Measurements from ENCODE around the gene MTCL3.

Gene MTCL3

DNA sequence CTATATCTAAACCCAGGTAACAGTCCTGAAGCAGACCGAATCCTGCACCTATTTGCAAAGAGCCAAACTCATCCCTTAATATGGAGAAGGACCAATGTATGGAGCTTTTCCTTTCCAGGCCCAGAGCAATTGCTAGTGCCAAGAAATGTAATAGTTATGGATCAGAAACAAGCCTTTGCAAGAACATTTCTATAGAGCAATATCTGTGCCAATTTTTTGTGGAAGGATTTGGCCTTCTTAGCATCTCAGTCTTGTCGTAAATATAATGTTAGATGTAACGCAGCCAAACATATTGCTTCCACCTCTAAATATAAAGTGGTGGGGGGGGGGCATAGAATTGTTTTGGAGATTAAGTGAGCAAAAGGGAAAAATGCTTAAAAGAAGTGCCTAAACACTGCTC lies 62.7 kb downstream of the MTCL3 start:
- Histone ChIP-seq H3K4me1 (ENCODE audit: insufficient read depth, low read length) (peaks cover 28% of the 10 kb centered on the region), H3K9me3 (ENCODE audit: insufficient read depth, low read depth, low read length) (no peaks in the 10 kb centered on the region)
- 100% methylated on average over 1 of the region's 3 CpGs for WGBS

DNA sequence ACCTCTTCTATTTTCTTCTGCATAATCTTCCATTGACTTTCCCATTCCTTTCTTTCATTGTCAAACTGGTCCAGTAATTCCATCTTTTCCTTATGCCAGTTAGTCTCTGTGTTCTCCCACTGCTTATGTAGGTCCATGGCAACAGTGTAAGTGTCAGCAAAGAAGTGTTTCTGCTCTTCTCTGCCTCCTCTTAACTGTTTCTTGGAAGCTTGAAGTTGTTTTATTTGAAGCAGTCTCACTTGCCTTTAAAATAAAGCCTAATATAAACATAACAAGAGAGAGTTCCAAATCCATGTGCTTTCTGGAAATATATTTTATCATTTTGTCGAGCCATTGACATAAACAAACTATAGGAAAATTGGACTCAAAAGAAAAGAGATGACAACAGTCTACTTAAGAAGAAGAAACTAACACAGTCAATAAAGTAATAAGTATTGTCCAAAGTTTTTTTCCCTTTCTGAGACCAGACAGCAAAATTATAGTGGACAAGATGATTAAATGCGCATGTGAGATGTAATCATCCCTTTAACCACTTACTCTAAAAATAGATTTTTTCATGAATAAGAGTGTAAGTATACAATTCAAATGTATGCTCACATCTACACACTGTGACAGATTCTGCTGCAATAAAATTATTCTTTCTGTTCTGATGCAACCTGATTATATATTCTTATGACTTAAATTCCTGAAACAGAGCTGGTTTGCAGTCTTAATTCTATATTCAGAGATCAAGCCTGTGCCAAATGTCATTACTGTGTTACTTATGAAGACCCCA lies 65.1 kb downstream of the MTCL3 start:
- H3K27me3 ChIP-seq (ENCODE audit: insufficient read depth, low read length): no peaks in the 10 kb centered on the region
- no CpG with 5 or more reads among the region's 2 CpGs for WGBS
- H3K4me1 ChIP-seq (ENCODE audit: insufficient read depth, low read length): peaks cover 26% of the 10 kb centered on the region
- no peak overlapping the region for H3K27ac ChIP-seq (ENCODE audit: low read depth, low read length)
- no peaks in the 10 kb centered on the region for H3K9me3 ChIP-seq (ENCODE audit: insufficient read depth, low read depth, low read length)
- H3K36me3 ChIP-seq (ENCODE audit: insufficient read depth, low read length): peaks cover 5% of the 10 kb centered on the region; the same call in 1 of the 2 replicates
- no peak overlapping the region for H3K9ac ChIP-seq (ENCODE audit: low read depth, low read length)
- no peak overlapping the region for H3K4me3 ChIP-seq (ENCODE audit: low read length)

More for the DNA sequence above, 62.7 kb downstream of the MTCL3 start:
- H3K4me3 ChIP-seq (ENCODE audit: low read length): no peak overlapping the region
- H3K27me3 ChIP-seq (ENCODE audit: insufficient read depth, low read length): no peaks in the 10 kb centered on the region
- H3K36me3 ChIP-seq (ENCODE audit: insufficient read depth, low read length): no peaks in the 10 kb centered on the region
- no peak overlapping the region for H3K9ac ChIP-seq (ENCODE audit: low read depth, low read length)
- H3K27ac ChIP-seq (ENCODE audit: low read depth, low read length): no peak overlapping the region

DNA sequence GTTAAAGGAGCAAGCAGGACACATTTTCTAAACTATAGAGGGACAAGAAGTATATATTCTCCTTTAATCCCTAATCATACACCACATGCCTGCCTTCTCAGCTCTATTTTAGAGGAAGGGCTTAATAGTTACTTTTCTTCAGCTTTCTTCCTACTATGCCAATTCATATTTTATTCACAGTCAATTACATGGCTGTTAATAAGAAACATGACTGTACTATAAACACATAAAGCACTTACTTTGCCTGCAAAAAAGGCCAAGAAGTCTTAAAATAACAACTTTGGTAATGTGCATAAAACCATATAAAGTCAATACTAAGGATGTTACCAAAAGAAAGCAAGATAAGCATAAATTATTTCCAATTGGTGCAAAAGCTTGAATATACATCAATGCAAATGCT lies 66.3 kb downstream of the MTCL3 start:
- no peak overlapping the region for H3K27ac ChIP-seq (ENCODE audit: low read depth, low read length)
- no peaks in the 10 kb centered on the region for H3K27me3 ChIP-seq (ENCODE audit: insufficient read depth, low read length)
- H3K4me3 ChIP-seq (ENCODE audit: low read length): no peak overlapping the region
- H3K4me1 ChIP-seq (ENCODE audit: insufficient read depth, low read length): peaks cover 14% of the 10 kb centered on the region; the same call in 1 of the 2 replicates
- H3K36me3 ChIP-seq (ENCODE audit: insufficient read depth, low read length): peaks cover 9% of the 10 kb centered on the region; the same call in 1 of the 2 replicates
- no peaks in the 10 kb centered on the region for H3K9me3 ChIP-seq (ENCODE audit: insufficient read depth, low read depth, low read length)
- H3K9ac ChIP-seq (ENCODE audit: low read depth, low read length): no peak overlapping the region

DNA sequence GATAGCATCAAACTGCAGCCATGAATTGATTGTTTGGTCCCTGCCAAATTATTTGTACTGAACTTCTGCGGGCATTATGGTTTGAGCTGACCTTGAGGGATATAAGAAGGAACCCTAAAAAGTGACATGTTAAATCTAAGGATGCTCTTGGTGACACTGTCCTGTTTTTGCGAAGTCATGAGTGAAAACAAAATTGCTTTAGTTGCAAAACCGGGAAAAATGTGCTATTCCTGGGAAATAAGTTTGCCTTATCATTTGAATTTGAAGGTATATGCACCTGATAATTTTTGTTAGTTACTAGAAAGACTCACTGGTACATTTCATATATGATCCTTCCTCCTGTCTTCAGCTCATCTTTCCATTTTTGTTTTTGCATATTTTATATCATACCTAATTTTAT lies 67.7 kb downstream of the MTCL3 start:
- Histone ChIP-seq H3K4me1 (ENCODE audit: insufficient read depth, low read length) (0 out of 2 replicates have a peak, but pooled peaks cover 3% of the 10 kb centered on the region), H3K9ac (ENCODE audit: low read depth, low read length) (no peak overlapping the region), H3K4me3 (ENCODE audit: low read length) (no peak overlapping the region), H3K27ac (ENCODE audit: low read depth, low read length) (no peak overlapping the region), H3K27me3 (ENCODE audit: insufficient read depth, low read length) (no peaks in the 10 kb centered on the region), H3K9me3 (ENCODE audit: insufficient read depth, low read depth, low read length) (no peaks in the 10 kb centered on the region), H3K36me3 (ENCODE audit: insufficient read depth, low read length) (peaks cover 20% of the 10 kb centered on the region; the same call in 1 of the 2 replicates)
- WGBS: 93% methylated on average over 3 of the region's 3 CpGs

DNA sequence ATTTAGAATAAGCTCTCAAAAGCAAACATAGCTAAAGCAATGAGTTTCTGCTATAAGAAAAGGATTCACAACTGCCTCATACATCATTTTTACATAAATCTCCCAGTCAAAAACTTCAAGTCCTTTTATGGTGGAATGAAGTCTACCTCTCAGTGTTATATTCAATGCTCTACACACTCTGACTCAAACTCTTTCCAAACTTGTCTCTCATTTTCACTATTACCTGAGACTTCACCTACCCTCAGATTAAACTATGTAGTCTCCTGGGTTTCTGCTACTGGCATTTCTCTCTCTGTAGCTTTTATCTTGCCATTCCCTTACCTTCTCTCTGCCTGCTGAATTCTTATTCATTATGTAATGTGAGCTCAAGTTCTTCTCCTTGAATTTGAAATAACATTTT lies 71.4 kb downstream of the MTCL3 start:
- Histone ChIP-seq H3K27me3 (ENCODE audit: insufficient read depth, low read length) (no peaks in the 10 kb centered on the region), H3K27ac (ENCODE audit: low read depth, low read length) (no peak overlapping the region), H3K9me3 (ENCODE audit: insufficient read depth, low read depth, low read length) (no peaks in the 10 kb centered on the region), H3K9ac (ENCODE audit: low read depth, low read length) (no peak overlapping the region), H3K4me3 (ENCODE audit: low read length) (no peak overlapping the region), H3K36me3 (ENCODE audit: insufficient read depth, low read length) (peaks cover 27% of the 10 kb centered on the region; the same call in 1 of the 2 replicates), H3K4me1 (ENCODE audit: insufficient read depth, low read length) (0 out of 2 replicates have a peak, but pooled peaks cover 3% of the 10 kb centered on the region)

DNA sequence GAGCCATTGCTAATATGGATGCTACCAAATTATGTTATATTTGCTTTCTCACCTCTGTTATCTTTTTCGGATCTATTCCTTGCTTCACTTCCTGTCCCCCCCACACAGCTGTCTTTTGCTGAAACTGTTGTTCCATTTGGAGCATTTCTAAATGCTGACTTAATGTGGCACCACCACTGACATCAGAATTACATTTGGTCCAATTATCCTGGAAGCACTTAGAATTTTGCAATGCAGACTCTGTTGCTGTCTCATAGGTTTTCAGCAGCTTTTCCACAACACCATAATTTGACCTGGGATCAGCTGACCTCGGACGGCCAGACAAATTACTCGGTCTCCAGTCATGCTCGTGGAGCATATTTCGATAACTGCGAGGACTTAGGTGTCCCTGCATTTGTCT lies 72.8 kb downstream of the MTCL3 start:
- no peak overlapping the region for H3K27ac ChIP-seq (ENCODE audit: low read depth, low read length)
- no peaks in the 10 kb centered on the region for H3K9me3 ChIP-seq (ENCODE audit: insufficient read depth, low read depth, low read length)
- peaks cover 27% of the 10 kb centered on the region; the same call in 1 of the 2 replicates for H3K36me3 ChIP-seq (ENCODE audit: insufficient read depth, low read length)
- H3K9ac ChIP-seq (ENCODE audit: low read depth, low read length): no peak overlapping the region
- H3K4me3 ChIP-seq (ENCODE audit: low read length): no peak overlapping the region
- WGBS: 96% methylated on average over 7 of the region's 7 CpGs
- 0 out of 2 replicates have a peak, but pooled peaks cover 3% of the 10 kb centered on the region for H3K4me1 ChIP-seq (ENCODE audit: insufficient read depth, low read length)
- H3K27me3 ChIP-seq (ENCODE audit: insufficient read depth, low read length): no peaks in the 10 kb centered on the region

DNA sequence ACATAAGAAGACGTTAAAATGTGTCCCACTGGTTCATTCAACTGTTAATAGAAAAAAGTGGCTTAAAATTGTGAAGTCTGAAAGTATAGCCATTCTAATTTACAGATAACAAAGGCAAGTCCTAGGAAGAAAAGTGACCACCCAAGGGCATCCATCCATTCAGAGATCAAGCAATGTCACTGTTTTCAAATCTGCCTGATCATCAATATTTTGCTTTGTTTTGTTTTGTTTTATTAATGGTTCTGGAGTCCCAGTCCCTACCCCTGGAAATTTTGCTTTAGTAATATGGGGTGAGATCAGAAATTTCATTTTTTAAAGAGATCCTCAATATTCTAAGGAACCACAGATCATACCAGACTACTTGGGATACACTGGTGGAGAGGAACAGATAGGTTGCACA lies 77.3 kb downstream of the MTCL3 start:
- Histone ChIP-seq H3K27me3 (ENCODE audit: insufficient read depth, low read length) (no peaks in the 10 kb centered on the region), H3K4me3 (ENCODE audit: low read length) (no peak overlapping the region)
- WGBS: no CpG with 5 or more reads among the region's 1 CpG

DNA sequence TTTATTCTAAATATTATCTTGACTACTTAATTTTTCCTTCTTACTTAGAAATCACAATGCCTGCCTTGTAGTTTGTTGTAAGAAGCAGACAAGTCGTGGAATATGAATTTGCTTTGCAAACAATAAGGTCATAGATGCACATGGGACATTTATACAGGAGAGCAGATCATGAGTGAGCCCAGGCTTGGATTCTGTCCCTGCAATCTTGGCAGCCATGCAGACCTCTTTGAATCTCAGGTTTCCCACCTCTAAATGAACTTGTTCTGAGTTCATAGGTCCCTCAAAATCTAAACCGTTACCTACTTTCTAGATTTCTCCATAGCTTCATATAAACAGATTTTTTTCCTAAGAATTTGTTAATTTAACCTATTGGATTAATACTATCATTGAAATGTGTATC lies 79.4 kb downstream of the MTCL3 start:
- 25% methylated on average over 2 of the region's 2 CpGs for WGBS
- Histone ChIP-seq H3K9ac (ENCODE audit: low read depth, low read length) (no peak overlapping the region), H3K4me3 (ENCODE audit: low read length) (no peak overlapping the region), H3K36me3 (ENCODE audit: insufficient read depth, low read length) (peaks cover 3% of the 10 kb centered on the region; the same call in 1 of the 2 replicates), H3K4me1 (ENCODE audit: insufficient read depth, low read length) (no peaks in the 10 kb centered on the region), H3K9me3 (ENCODE audit: insufficient read depth, low read depth, low read length) (no peaks in the 10 kb centered on the region), H3K27ac (ENCODE audit: low read depth, low read length) (no peak overlapping the region), H3K27me3 (ENCODE audit: insufficient read depth, low read length) (no peaks in the 10 kb centered on the region)

More for the DNA sequence above, 77.3 kb downstream of the MTCL3 start:
- Histone ChIP-seq H3K36me3 (ENCODE audit: insufficient read depth, low read length) (peaks cover 11% of the 10 kb centered on the region; the same call in 1 of the 2 replicates), H3K4me1 (ENCODE audit: insufficient read depth, low read length) (no peaks in the 10 kb centered on the region), H3K27ac (ENCODE audit: low read depth, low read length) (no peak overlapping the region), H3K9ac (ENCODE audit: low read depth, low read length) (no peak overlapping the region), H3K9me3 (ENCODE audit: insufficient read depth, low read depth, low read length) (no peaks in the 10 kb centered on the region)

DNA sequence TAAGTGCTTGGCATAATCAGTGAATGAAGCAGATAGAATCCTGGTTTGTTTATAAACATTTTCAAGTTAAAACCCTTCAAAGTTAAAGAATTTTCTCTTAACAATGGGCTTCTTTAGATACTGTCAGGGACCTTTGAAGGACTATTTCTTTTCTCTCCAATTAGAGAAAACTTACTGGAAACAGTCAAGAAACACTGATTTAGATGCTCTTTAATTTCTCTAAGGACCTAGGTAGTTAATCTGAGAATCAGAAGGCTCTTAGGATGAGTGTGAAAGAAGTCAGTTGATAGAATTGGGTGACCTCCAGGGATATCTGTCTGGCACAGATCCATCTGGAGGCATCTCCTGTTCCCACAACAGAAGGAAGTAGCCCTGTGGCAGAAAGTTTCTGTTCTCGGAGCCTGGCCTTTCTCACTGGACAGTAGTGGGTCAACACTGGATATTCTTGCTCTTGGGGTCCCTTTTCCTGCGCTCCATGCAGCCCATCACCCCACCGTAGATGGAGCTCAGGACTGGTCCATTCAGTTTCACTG lies 82.5 kb downstream of the MTCL3 start:
- no peak overlapping the region for H3K9ac ChIP-seq (ENCODE audit: low read depth, low read length)
- no peak overlapping the region for H3K4me3 ChIP-seq (ENCODE audit: low read length)
- H3K27me3 ChIP-seq (ENCODE audit: insufficient read depth, low read length): no peaks in the 10 kb centered on the region
- WGBS: 94% methylated on average over 3 of the region's 3 CpGs
- H3K36me3 ChIP-seq (ENCODE audit: insufficient read depth, low read length): no peaks in the 10 kb centered on the region
- no peaks in the 10 kb centered on the region for H3K9me3 ChIP-seq (ENCODE audit: insufficient read depth, low read depth, low read length)
- no peak overlapping the region for H3K27ac ChIP-seq (ENCODE audit: low read depth, low read length)
- H3K4me1 ChIP-seq (ENCODE audit: insufficient read depth, low read length): no peaks in the 10 kb centered on the region

DNA sequence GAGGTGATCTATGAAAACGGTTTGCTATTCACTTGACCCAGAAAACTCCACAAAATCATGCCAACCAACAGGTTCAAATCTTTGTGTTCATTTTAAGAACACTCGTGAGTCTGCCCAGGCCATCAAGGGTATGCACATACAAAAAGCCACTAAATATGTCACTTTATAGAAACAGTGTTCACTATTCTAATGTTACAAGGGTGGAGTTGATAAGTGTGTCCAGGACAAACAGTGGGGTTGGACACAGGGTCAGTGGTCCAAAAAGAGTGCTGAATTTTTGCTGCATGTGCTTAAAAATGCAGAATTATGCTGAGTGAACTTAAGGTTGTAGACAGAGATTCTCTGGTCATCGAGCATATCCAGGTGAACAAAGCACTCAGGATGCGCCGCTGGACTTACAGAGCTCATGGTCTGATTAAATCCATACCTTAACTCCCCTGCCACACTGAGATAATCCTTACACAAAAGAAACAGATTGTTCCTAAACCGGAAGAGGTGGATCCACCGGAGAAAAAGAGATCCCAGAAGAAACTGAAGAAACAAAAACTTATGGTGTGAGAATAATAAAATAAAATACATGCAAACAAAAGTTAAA lies 83.4 kb downstream of the MTCL3 start:
- Histone ChIP-seq H3K27ac (ENCODE audit: low read depth, low read length) (no peak overlapping the region), H3K27me3 (ENCODE audit: insufficient read depth, low read length) (no peaks in the 10 kb centered on the region), H3K4me3 (ENCODE audit: low read length) (no peak overlapping the region), H3K36me3 (ENCODE audit: insufficient read depth, low read length) (no peaks in the 10 kb centered on the region), H3K9ac (ENCODE audit: low read depth, low read length) (no peak overlapping the region), H3K9me3 (ENCODE audit: insufficient read depth, low read depth, low read length) (no peaks in the 10 kb centered on the region), H3K4me1 (ENCODE audit: insufficient read depth, low read length) (no peaks in the 10 kb centered on the region)
- 97% methylated on average over 6 of the region's 7 CpGs for WGBS

DNA sequence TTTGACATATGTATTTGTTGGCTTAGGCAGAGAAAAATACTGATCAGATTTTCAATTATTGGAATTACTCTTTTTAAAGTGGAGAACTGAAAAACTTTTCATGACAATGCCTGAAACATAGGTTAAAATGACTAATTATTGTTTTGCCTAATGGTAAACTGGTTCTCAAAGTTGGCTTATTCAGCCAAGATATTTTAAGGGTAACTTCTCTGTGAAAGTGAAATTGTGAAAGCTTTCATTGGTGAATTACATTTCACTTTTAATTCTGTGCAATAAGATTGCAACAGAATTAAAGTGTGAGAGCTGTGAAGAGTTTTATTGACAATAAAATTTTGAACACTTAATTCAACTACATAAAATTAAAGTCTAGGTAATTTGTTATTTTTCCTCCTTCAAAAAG lies 84.5 kb downstream of the MTCL3 start:
- no peaks in the 10 kb centered on the region for H3K4me1 ChIP-seq (ENCODE audit: insufficient read depth, low read length)
- H3K36me3 ChIP-seq (ENCODE audit: insufficient read depth, low read length): no peaks in the 10 kb centered on the region
- no peak overlapping the region for H3K27ac ChIP-seq (ENCODE audit: low read depth, low read length)
- H3K4me3 ChIP-seq (ENCODE audit: low read length): no peak overlapping the region
- H3K9ac ChIP-seq (ENCODE audit: low read depth, low read length): no peak overlapping the region
- H3K27me3 ChIP-seq (ENCODE audit: insufficient read depth, low read length): no peaks in the 10 kb centered on the region
- H3K9me3 ChIP-seq (ENCODE audit: insufficient read depth, low read depth, low read length): 0 out of 2 replicates have a peak, but pooled peaks cover 3% of the 10 kb centered on the region

Data from HUES64 (cell line).